OCI-LY7 (cell line): ENCODE data around the gene PAPLN.

Source experiments
- EZH2phosphoT487 ChIP-seq: fragments of 200-600 bp; sonication (generic); IDR thresholded peaks from 2 replicates; pipeline ENCODE4 v1.6.1; 2018; ENCODE audit warnings: low read depth, borderline replicate concordance, mild to moderate bottlenecking, mixed run types, antibody characterized with exemption, low read length, moderate library complexity, mixed read lengths
- TF ChIP-seq, protein P1 (sequence below): fragments of 200-600 bp; sonication (generic); conservative IDR thresholded peaks from 2 replicates; pipeline ENCODE4 v1.5.1; 2014; ENCODE audit warnings: mild to moderate bottlenecking, antibody characterized with exemption, low read length, moderate library complexity, mixed read lengths

DNA sequence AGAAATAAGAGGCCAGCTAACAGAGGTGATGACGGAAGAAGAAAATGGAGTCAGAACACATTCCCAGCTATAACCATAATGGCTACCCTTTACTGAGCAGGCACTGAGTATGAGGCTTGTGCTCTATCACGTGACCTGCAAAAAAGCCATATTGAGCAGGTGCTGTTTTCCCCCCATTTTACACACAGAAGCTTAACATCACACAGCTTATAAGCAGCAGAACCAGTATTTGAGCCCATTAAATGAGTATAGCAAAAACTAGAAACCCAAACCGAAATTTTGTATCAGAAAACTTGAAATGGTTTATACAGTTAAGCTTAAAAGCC lies 28.4 kb downstream of the PAPLN start:
- TF ChIP-seq, protein P1, sequence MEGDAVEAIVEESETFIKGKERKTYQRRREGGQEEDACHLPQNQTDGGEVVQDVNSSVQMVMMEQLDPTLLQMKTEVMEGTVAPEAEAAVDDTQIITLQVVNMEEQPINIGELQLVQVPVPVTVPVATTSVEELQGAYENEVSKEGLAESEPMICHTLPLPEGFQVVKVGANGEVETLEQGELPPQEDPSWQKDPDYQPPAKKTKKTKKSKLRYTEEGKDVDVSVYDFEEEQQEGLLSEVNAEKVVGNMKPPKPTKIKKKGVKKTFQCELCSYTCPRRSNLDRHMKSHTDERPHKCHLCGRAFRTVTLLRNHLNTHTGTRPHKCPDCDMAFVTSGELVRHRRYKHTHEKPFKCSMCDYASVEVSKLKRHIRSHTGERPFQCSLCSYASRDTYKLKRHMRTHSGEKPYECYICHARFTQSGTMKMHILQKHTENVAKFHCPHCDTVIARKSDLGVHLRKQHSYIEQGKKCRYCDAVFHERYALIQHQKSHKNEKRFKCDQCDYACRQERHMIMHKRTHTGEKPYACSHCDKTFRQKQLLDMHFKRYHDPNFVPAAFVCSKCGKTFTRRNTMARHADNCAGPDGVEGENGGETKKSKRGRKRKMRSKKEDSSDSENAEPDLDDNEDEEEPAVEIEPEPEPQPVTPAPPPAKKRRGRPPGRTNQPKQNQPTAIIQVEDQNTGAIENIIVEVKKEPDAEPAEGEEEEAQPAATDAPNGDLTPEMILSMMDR: no peak
- TF ChIP-seq EZH2phosphoT487: no peak
